ENCODE measurements around the gene KRTAP5-9. TPM values are rescaled to one million over a fixed set of nuclear protein-coding genes. Genes with fewer than 3 reads are reported as not detected.

KRTAP5-9 gene
- total and polyA plus RNA-seq, 2 of the 8 experiments (the other 6 are each of a cell fraction or from before 2014, with no cell fraction given) = 0.11 TPM; not detected in 1

DNA sequence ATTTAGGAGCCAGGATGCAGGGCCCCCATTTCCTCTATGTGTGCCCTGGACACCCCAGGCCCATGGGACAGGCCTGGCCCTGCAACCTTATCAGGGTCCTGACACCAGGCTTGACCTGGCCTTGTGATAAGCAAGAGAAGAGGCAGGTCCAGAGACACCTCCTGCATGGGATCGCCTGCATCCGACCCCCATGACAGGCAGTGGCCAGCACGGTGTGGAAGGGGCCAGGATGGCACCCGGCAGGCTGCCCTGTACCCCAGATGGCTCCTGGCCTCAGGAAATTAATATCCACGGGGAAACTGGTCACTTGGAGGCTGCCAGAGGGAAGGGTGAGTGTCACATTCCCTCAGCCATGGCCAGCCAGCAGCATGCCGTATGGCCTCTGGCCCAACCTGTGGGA is 6.8 kb downstream of the KRTAP5-9 start:
- H3K4me1 ChIP-seq (replicated peaks in 1 of 4; ENCODE audit: control insufficient read depth in 3 of 4, insufficient read depth in 4 of 4, low read length in 3 of 4) = 0 out of 7 replicates have a peak, but pooled peaks cover 0 to 2% (median 0%) of the 10 kb centered on the region in 4 experiments
- H3K9ac ChIP-seq (replicated peaks in 1 of 4; ENCODE audit: extremely low read depth in 1 of 4, low read depth in 3 of 4, low read length in 3 of 4) = no peak overlapping the region
- H3K4me2 ChIP-seq (ENCODE audit: insufficient read depth in 1 of 2, low read depth in 2 of 2, low read length in 2 of 2) = no peak overlapping the region
- H3K27ac ChIP-seq (ENCODE audit: low read depth, low read length) = no peak overlapping the region
- ChIA-PET CTCF (ENCODE audit: partially characterized antibody) (no interaction called here), POLR2A (ENCODE audit: partially characterized antibody) (no interaction called here)
- no peak overlapping the region for H2BK120ac ChIP-seq (replicated peaks; ENCODE audit: low read depth, low read length)
- H2AK5ac ChIP-seq (ENCODE audit: low read depth, low read length) = no peak overlapping the region
- H3K23ac ChIP-seq (ENCODE audit: insufficient read length) = no peak overlapping the region
- no peak overlapping the region for H4K5ac ChIP-seq (ENCODE audit: insufficient read length, low read depth, low read length)
- H4K8ac ChIP-seq (ENCODE audit: extremely low read depth, insufficient read depth, low read length) = no peak overlapping the region
- no peak overlapping the region for H3K56ac ChIP-seq (replicated peaks; ENCODE audit: insufficient read length, low read depth, low read length)
- DNase-seq (ENCODE audit: low read depth in 1 of 2, low spot score in 2 of 2) (no peak), FAIRE-seq (no peak)
- no peak overlapping the region for H2BK12ac ChIP-seq (ENCODE audit: low read depth, low read length)
- H3K4ac ChIP-seq (replicated peaks; ENCODE audit: insufficient read length, low read depth, low read length) = no peak overlapping the region
- no peak overlapping the region for H2AFZ ChIP-seq (ENCODE audit: low read length)
- H3K14ac ChIP-seq (ENCODE audit: insufficient read length) = no peak overlapping the region
- peaks cover 6 to 8% of the 10 kb centered on the region in 2 experiments; a peak in 2 of 4 replicates for H3K9me3 ChIP-seq (ENCODE audit: insufficient read depth in 2 of 2, low read depth in 1 of 2, low read length in 1 of 2)
- no peak overlapping the region for H2BK20ac ChIP-seq (ENCODE audit: low read length)
- no peaks in the 10 kb centered on the region for H3K79me2 ChIP-seq (ENCODE audit: control insufficient read depth in 1 of 2, insufficient read depth in 2 of 2, low read length in 2 of 2)
- H3K79me1 ChIP-seq (ENCODE audit: low read depth, low read length) = no peaks in the 10 kb centered on the region
- H3K23me2 ChIP-seq (ENCODE audit: low read depth, low read length) = peaks cover 2% of the 10 kb centered on the region; the same call in 1 of the 2 replicates
- no peak overlapping the region for H2BK15ac ChIP-seq (ENCODE audit: low read length)
- WGBS, 2 experiments (ENCODE audit: extremely low coverage in 1 of 2, insufficient coverage in 1 of 2, insufficient read length in 1 of 2, insufficient replicate concordance in 2 of 2, low coverage in 1 of 2, low lambda C conversion rate in 2 of 2, missing lambda C conversion rate in 1 of 2) = 90% methylated on average over 6 of the region's 6 CpGs; no CpG with 5 or more reads in 1 of the 2 experiments
- no peaks in the 10 kb centered on the region for H3K27me3 ChIP-seq (replicated peaks in 1 of 4; ENCODE audit: control insufficient read depth in 3 of 4, extremely low read depth in 1 of 4, insufficient read depth in 3 of 4, low read length in 3 of 4)
- H3K4me3 ChIP-seq (ENCODE audit: extremely low read depth in 1 of 4, insufficient read depth in 2 of 4, low read depth in 3 of 4, low read length in 4 of 4) = no peak overlapping the region
- H3K36me3 ChIP-seq (ENCODE audit: control insufficient read depth in 2 of 4, insufficient read depth in 4 of 4, low read length in 3 of 4) = no peaks in the 10 kb centered on the region
- no peak overlapping the region for H2BK5ac ChIP-seq (ENCODE audit: low read depth, low read length)
- no peaks in the 10 kb centered on the region for H4K20me1 ChIP-seq (replicated peaks in 1 of 2; ENCODE audit: control insufficient read depth in 1 of 2, insufficient read depth in 2 of 2, low read length in 2 of 2)
- H3K18ac ChIP-seq (ENCODE audit: extremely low read depth, low read length) = no peak overlapping the region
- no peak overlapping the region for H4K91ac ChIP-seq (replicated peaks; ENCODE audit: insufficient read length, low read length)
- TF ChIP-seq CREB1 (IDR thresholded peaks at IDR 0.05) (no peak), POLR2A (IDR thresholded peaks at IDR 0.05; ENCODE audit: control extremely low read depth in 1 of 2, low read depth in 2 of 2, low read length in 2 of 2) (no peak), SIX5 (IDR thresholded peaks at IDR 0.05; ENCODE audit: low read depth, low read length) (no peak), CEBPB (IDR thresholded peaks at IDR 0.05; ENCODE audit: low read depth, low read length) (no peak), TAF7 (optimal IDR thresholded peaks at IDR 0.05; ENCODE audit: borderline replicate concordance, low read depth, low read length) (no peak), RFX5 (IDR thresholded peaks at IDR 0.05; ENCODE audit: borderline replicate concordance, low read depth, low read length) (no peak), SIRT6 (IDR thresholded peaks at IDR 0.05; ENCODE audit: low read length) (no peak), POU5F1 (IDR thresholded peaks at IDR 0.05; ENCODE audit: low read depth, low read length) (no peak), SRF (IDR thresholded peaks at IDR 0.05; ENCODE audit: low read depth, low read length) (no peak), RXRA (IDR thresholded peaks at IDR 0.05; ENCODE audit: insufficient read depth, low read depth, low read length) (no peak), TCF12 (IDR thresholded peaks at IDR 0.05; ENCODE audit: low read depth, low read length) (no peak), SP1 (IDR thresholded peaks at IDR 0.05; ENCODE audit: low read depth, low read length) (no peak), CHD1 (IDR thresholded peaks at IDR 0.05; ENCODE audit: low read depth, low read length) (no peak), EP300 (IDR thresholded peaks at IDR 0.05; ENCODE audit: borderline replicate concordance in 1 of 2, low read depth in 2 of 2, low read length in 2 of 2) (no peak), CHD2 (IDR thresholded peaks at IDR 0.05; ENCODE audit: low read length) (no peak), NRF1 (IDR thresholded peaks at IDR 0.05; ENCODE audit: low read depth, low read length) (no peak)
- TF ChIP-seq, protein P1, sequence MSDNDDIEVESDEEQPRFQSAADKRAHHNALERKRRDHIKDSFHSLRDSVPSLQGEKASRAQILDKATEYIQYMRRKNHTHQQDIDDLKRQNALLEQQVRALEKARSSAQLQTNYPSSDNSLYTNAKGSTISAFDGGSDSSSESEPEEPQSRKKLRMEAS (IDR thresholded peaks at IDR 0.05) = no peak

Data from H1 (cell line).